ENCODE results near the gene MCCC2.

DNA sequence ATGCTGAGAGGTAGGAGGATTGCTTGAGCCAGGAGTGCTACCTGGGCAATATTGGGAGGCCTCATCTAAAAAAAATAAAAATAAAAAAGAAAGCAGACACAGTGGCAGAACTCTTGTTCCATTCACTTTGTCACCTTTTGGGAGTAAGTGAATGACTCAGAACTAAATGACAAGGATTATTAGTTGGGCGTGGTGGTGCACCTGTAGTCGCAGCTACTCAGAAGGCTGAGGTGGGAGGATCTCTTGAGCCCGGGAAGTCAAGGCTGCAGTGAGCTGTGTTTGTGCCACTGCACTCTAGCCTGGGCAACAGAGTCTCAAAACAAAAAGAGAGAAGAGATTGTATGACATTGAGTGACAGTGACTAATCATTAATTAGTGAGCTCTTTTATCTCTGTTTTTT, 34.1 kb downstream of the MCCC2 start:
- TF ChIP-seq, protein P1, sequence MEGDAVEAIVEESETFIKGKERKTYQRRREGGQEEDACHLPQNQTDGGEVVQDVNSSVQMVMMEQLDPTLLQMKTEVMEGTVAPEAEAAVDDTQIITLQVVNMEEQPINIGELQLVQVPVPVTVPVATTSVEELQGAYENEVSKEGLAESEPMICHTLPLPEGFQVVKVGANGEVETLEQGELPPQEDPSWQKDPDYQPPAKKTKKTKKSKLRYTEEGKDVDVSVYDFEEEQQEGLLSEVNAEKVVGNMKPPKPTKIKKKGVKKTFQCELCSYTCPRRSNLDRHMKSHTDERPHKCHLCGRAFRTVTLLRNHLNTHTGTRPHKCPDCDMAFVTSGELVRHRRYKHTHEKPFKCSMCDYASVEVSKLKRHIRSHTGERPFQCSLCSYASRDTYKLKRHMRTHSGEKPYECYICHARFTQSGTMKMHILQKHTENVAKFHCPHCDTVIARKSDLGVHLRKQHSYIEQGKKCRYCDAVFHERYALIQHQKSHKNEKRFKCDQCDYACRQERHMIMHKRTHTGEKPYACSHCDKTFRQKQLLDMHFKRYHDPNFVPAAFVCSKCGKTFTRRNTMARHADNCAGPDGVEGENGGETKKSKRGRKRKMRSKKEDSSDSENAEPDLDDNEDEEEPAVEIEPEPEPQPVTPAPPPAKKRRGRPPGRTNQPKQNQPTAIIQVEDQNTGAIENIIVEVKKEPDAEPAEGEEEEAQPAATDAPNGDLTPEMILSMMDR (IDR thresholded peaks at IDR 0.05) = no peak
- TF ChIP-seq POLR2A (IDR thresholded peaks at IDR 0.05) = no peak

Data from thyroid gland (tissue), 4 donors.